Stimulated activated CD4-positive, alpha-beta T cell treated with anti-CD3 and anti-CD28 coated beads, Interleukin-12 subunit alpha, Interleukin-12 subunit beta, amount 100 ng/mL, for 4 hours (primary cell): ENCODE data around the gene PCGF2.
"Not testable (repeated sequence)": the region's sequence is repeated elsewhere in the genome, so short reads cannot be mapped to it uniquely, and the experiment has no call there.

ENCODE experiments used
- DNase-seq: peaks from one replicate; pipeline ENCODE4 v3.0.0-alpha.2; 2020

The PCGF2 gene

DNA sequence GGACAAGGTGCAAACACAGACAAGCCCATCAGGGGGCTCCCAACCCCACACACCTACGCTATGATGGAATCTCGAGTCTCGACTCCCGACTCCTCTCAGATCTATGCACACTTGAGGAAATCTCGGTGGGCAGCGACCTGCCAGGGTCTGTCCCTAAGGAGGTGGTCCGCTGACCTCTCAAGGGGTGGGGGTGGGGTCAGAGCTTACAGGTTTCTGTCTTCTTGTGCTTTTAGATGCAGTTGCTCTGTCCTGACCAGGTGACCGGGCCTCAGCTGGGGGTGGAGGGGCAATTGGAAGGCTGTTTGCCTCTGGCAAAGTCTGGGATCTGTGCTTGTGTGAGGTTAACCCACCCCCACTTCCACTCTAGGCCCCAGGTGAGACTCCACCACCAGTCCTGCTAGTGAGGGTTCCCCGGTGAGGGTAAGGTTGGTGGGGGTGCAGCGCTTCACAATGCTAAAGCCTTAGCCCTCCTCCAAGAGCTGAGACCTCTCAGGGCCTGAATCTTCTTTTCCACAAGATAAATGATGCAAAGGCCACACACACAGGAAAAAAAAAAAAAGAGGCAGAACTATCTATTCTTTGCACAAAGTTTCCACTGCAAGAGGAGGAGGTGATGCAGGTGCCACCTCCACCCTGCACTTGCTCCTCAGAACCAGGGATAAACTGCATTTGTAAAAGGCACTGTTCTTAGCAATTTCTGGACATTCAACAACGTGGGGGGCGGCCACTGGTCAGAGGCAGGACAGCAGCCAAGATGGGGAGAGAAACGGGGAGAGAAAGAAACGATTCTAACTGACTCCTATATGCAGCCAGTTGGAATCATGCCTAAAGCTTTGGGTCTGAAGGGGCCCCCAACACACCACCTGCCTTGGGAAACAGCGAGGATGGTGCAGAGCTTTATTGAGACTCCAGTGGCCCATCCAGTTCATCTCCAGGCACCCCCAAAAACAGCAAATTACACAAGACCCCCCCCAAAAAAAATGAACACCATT, 13.9 kb downstream of the PCGF2 start:
- no peak for DNase-seq

DNA sequence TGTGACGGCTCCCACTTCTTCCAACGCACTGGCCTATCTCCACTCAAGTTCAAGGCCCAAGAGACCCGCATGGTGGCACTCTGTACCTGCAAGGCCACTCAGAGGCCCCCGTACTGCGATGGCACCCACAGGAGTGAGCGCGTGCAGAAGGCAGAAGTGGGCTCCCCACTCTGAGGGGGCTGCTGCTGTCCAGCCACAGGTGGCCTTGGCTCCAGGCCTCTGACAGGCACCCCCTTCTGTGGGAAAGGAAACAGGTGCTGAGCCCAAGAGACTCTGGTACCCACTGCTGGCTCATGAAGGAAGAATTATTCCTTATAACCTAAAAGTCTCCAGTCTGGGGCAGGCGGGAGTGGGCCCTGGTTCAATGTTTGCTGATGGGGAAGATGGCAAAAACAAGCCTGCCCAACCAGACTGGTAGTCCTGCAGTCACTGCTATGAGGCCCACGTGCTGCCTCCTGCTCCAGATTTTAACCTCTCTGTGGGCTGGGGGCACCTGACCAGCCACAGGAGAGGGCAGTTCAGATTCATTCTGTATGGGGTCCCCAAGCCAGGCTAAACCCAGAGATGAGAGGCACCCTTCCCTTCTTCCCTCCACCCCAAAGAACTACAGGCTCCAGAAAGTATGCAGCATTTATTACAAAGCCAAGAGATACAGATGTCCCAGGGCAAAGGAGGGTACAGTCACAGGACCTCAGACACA, 14.7 kb downstream of the PCGF2 start:
- DNase-seq = no peak

GRCh38 chr17:38732376-38733281, 15.5 kb downstream of the PCGF2 start:
- no peak for DNase-seq

DNA sequence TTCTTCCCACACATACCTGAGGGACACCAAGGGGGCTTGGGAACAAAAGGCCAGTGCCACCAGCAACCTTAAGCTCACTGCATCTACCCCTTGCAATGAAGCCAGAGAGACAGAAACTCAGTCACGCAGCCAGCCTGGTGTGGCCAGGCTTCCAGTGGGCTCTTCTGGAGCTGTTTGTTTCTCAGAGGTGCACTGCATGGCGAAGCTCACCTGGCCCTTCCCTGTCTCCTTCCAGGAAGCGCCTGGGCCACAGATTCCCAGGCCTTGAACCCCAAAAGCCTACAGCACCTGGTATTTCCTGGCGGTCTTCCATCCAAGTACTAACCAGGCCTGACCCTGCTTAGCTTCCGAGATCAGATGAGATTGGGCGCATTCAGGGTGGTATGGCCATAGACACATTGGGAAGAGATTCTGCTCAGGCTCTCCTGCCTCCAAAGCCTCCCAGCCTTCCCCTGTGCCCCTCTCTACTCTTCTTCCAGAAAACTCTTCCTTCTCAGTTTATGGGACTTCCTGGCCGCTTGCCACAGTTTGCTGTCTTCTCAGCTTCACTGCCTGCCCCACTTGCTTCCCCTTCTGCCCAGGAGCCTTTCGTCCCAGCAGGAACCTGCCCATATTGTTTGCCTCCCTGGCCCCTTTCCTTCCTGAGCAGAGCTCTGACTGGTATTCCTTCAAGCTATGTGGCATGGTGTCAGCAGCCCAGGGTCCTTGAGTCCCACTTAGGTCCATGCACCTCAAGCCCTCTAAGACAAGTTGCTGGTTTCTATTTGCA, 16.4 kb downstream of the PCGF2 start:
- no peak for DNase-seq

- DNase-seq = no peak
These were observed 17.4 kb downstream of the PCGF2 start for GRCh38 chr17:38730526-38731379.

DNA sequence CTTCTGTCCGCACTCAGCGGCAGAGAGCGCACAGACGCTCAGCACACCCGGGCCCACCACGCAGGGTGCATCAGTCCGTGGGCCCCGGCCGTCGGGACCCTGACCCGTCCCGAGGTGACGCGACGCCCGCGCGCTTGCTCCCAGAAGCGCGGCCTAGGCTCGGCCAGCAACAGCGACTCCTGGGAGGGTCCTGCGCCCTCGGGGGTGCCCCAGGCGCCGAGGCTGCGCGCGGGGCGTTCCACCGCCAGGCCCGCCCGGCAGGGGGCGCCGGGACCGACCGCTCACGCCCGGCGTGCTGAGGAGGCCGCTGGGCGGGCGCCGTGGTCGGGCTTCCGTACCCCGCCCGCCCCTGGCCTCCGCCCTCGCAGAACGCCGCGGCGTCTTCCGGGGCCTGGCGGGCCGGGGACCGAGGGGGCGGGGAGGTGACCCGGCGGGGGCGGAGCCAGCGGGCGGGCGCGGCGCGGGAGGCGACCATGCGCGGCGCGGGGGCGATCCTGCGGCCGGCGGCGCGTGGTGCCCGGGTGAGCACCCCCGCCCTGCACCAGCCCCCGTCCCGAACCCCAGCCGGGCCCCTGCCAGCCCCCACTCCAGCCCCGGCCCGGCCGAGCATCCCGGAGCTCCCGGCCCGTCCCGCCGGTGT, 18.1 kb downstream of the PCGF2 start, which contains the start of gene CISD3:
Gene CISD3 (plus strand): TSS at position 456 of the 640 bp plus-strand sequence. CDS start 18 bp downstream, at position 474.
- DNase-seq = peak; percentile 83

GRCh38 chr17:38729368-38729885, 18.7 kb downstream of the PCGF2 start:
- DNase-seq = no peak

- DNase-seq = peak; percentile 46
These were observed 19.8 kb downstream of the PCGF2 start for GRCh38 chr17:38728290-38728831.

DNA sequence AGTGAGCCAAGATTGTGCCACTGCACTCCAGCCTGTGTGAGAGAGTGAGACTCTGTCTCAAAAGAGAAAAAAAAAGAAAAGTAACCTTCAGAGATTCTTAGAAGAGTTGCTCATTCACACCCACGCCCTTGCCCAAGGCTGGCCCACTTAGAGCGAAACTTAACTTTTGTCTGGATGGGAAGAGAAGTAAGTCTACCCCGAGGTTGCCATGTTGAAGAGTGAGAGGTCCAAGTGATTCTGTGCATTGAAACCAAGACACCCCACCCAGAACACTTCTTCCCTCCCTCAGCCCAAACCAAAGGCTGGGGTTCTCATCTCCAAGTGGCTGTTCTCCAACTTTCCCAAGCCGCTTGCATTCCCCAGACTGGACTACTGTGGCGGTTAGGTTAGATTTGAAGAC, 20.4 kb downstream of the PCGF2 start:
- DNase-seq = peak; percentile 65

DNA sequence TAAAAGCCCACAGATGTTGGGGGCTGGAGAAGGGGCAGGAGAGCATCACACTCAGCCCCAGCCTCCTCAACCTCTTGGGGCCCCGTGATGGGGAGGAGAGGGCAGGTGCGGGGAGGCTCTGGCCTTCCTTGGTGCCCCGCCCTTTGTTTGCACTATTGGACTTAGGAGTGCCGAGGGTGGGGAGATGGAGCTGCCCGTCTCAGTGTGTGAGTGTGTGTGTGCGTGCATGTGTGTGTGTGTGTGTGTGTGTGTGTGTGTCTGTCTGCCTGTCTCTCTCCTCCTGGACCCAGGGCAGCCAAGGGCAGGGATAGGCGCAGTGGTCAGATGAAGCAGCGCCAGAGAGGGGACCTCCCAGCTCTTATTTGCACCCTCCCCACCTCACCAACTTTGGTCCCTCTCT, 22.0 kb downstream of the PCGF2 start:
- DNase-seq = not testable (repeated sequence)

GRCh38 chr17:38725066-38725465, 23.1 kb downstream of the PCGF2 start:
- no peak for DNase-seq

DNA sequence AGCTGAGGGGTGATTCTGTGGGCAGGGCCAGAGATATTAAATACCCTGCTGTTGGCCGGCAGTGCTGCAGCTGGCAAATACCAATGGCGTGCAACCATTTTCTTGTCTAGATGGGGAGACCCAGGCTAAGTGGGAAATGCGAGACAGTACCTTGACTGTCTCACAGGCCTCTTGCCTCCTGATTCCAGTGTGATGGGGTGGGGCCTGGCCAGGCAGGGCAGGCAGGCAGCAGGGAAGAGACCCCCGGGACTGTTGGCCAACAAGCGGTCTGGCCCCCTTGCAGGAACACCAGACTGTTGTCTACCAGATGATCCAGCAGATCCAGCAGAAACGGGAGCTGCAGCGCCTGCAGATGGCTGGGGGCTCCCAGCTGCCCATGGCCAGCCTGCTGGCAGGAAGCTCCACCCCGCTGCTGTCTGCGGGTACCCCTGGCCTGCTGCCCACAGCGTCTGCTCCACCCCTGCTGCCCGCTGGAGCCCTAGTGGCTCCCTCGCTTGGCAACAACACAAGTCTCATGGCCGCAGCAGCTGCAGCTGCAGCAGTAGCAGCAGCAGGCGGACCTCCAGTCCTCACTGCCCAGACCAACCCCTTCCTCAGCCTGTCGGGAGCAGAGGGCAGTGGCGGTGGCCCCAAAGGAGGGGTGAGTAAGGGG, 23.7 kb downstream of the PCGF2 start:
- no peak for DNase-seq

DNA sequence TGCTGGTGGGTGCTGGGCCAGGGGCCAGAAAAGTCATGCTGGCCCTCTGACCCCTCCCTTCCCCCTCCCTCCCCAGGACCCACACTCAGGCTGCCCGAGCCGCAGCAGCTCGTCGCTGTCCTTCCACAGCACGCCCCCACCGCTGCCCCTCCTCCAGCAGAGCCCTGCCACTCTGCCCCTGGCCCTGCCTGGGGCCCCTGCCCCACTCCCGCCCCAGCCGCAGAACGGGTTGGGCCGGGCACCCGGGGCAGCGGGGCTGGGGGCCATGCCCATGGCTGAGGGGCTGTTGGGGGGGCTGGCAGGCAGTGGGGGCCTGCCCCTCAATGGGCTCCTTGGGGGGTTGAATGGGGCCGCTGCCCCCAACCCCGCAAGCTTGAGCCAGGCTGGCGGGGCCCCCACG, 26.3 kb downstream of the PCGF2 start:
- DNase-seq = no peak

- DNase-seq = no peak
These were observed 27.2 kb downstream of the PCGF2 start for GRCh38 chr17:38720941-38721340.

DNA sequence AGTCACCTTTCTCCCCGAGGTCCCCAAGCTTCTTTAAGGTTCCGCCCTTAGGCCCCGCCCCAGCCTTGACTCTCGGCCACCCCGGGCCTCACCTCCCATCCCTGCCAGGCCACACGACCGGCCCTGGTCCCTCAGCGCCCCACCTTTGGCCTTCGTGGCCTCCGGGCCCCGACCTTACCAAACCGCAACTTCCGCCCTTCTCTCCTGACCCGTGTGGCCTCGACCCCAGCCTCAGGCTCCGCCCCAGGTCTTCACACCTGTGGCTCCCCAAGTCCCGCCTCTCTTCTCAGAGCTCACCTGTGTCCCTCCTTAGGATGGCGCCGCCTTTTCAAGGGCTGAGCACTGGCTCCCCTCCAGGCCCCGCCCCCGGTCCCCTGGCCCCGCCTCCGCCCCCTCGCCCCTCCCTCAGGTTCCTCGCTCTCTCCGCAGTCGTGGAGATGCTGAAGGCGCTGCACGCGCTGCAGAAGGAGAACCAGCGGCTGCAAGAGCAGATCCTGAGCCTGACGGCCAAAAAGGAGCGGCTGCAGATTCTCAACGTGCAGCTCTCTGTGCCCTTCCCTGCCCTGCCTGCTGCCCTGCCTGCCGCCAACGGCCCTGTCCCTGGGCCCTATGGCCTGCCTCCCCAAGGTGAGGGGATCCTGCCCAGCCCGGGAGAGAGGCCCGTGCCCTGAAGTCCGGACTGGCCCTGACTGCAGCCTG, 28.0 kb downstream of the PCGF2 start:
- DNase-seq = no peak

GRCh38 chr17:38719289-38719942, 28.7 kb downstream of the PCGF2 start:
- no peak for DNase-seq

DNA sequence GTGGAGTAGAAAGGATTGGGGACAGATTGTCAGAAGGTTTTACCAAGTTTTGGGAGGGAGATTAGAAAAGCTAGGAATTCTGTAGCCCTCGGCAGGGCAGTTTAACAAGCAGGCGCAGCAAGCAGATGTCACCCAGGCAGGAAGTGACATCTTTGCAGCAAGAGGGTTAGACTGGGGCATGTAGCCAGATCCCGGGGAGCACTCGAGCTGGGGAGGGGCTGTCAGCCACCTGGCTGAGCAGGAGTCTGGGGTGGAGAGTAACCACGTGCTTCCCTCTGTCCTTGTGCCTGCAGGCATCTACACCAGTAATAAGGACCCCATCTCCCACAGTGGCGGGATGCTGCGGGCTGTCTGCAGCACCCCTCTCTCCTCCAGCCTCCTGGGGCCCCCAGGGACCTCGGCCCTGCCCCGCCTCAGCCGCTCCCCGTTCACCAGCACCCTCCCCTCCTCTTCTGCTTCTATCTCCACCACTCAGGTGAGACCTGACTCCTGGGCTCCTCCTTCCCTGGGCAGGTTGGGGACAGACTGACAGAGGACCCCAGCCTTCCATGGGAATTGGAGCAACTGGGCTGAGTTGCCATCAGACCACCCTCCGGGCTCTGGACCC, 30.9 kb downstream of the PCGF2 start:
- DNase-seq = no peak
